Measurements from ENCODE around the gene ZNF697.

GRCh38 chr1:119673171-119673940 lies 25.3 kb upstream of the ZNF697 start:
- TF ChIP-seq POLR2A (IDR thresholded peaks at IDR 0.05; ENCODE audit: low read depth, low read length), result no peak
- no peak for TF ChIP-seq CTCF (conservative IDR thresholded peaks at IDR 0.05; ENCODE audit: low read depth, low read length)
- TF ChIP-seq CHD1 (IDR thresholded peaks at IDR 0.05; ENCODE audit: low read depth, low read length), result no peak
- TF ChIP-seq MXI1 (IDR thresholded peaks at IDR 0.05; ENCODE audit: borderline replicate concordance, low read depth, low read length), result no peak
- no peak for TF ChIP-seq MAZ (IDR thresholded peaks at IDR 0.05; ENCODE audit: borderline replicate concordance, low read depth, low read length)
- no peak for TF ChIP-seq NFE2L2 (IDR thresholded peaks at IDR 0.05; ENCODE audit: low read depth, low read length)

Data from IMR-90 (cell line).